NCI-H146 (cell line): ENCODE results near the gene PATL2.
"Not testable (repeated sequence)": the region's sequence is repeated elsewhere in the genome, so short reads cannot be mapped to it uniquely, and the experiment has no call there.

Source experiments
- DNase-seq: peaks from one replicate; lab custom pipeline; 2025; lab: John Stamatoyannopoulos, UW

PATL2 gene

DNA sequence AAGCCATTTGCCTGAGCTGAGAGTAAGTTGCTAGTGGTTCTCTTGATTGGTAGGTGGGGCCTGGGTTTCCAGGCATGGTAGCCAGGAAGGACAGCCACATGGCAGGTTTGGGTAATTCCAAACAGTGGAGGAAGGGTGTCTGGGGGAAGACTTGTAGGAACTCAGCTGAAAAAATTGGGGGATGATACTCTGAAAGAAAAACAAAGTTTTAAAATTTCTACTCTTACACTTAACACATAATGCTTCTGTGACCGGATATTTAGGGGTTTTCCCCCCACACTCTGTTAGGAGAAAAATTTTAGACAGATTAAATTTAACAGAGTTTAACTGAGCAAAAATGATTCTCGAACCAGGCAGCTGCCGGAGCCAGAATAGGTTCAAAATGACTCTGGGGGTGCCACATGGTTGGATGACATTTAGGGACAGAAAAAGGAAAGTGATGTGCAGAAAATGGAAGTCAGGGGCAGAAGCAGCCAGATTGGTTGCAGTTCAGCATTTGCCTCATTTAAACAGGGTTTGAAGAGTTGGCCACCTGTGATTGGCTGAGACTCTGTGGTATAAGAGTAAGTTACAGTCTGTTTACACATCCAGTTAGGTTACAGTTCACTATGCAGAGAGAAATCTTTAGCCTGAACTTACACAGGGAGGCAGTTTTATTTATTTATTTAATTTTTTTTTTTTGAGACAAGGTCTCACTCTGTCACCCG is 8.3 kb upstream of the PATL2 start:
- no peak for DNase-seq

DNA sequence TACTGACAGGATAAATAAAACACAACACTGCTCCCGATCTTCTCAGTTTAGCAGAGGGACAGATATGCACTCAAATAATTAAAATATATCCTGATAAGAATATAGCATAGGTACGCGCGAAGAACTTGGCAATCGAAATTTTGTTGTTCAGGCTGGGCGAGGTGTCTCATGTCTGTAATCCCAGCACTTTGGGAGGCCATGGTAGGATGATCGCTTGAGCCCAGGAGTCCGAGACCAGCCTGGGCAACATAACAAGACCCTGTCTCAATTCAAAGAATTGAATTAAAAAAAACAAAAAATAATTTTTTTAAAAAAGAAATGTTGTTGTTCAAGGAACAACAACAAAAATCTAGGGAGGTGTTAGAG is 7.8 kb upstream of the PATL2 start:
- no peak for DNase-seq

DNA sequence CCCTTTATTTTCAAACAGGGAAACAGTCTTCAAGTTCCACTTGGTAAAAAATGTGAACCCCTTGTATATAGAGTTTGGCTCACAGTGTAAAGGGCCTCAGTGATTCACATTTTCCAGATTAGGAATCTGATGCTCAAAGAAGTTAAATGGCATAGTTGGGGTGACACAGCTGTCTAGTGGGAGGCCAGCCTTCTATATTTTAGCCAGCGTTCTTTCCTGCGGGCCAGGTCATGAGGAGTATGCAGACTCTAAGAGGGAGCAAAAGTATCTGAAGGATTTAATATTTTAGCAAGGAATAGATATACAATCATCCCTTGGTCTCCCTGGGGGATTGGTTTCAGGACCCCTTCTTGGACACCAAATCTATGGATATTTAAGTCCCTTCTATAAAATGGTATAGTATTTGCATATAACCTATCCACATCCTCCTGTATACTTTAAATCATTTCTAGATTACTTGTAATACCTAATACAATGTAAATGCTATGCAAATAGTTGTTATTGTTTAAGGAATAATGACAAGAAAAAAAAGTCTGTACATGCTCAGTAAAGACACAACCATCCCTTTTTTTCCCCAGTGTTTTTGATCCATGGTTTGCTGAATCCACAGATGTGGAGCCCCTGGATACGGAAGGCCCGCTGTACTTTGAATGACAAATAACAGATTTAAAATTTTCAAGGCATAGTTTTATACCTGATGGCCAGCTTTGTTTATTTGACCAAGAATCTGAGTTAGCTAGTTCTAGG is 7.2 kb upstream of the PATL2 start:
- DNase-seq, result no peak

- DNase-seq, result no peak
Measured at GRCh38 chr15:44716983-44717602, 6.0 kb upstream of the PATL2 start.

DNA sequence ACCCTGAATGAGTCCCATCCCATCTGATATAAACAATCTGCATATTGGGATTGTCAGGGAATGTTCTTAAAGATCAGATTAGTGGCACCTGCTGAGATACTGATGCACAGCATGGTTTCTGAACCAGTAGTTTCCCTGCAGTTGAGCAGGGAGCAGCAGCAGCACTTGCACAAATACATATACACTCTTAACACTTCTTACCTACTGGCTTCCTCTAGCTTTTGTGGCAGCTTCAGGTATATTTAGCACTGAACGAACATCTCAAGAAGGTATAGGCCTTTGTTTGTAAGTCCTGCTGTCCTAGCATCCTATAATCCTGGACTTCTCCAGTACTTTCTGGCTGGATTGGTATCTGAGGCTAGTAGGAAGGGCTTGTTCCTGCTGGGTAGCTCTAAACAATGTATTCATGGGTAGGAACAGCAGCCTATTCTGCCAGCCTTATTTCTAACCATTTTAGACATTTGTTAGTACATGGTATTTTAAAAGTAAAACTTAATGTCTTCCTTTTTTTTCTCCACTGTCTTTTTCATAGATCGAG is 4.7 kb upstream of the PATL2 start:
- DNase-seq, result no peak

- DNase-seq, result no peak
Measured at GRCh38 chr15:44715142-44715796, 4.1 kb upstream of the PATL2 start.

DNA sequence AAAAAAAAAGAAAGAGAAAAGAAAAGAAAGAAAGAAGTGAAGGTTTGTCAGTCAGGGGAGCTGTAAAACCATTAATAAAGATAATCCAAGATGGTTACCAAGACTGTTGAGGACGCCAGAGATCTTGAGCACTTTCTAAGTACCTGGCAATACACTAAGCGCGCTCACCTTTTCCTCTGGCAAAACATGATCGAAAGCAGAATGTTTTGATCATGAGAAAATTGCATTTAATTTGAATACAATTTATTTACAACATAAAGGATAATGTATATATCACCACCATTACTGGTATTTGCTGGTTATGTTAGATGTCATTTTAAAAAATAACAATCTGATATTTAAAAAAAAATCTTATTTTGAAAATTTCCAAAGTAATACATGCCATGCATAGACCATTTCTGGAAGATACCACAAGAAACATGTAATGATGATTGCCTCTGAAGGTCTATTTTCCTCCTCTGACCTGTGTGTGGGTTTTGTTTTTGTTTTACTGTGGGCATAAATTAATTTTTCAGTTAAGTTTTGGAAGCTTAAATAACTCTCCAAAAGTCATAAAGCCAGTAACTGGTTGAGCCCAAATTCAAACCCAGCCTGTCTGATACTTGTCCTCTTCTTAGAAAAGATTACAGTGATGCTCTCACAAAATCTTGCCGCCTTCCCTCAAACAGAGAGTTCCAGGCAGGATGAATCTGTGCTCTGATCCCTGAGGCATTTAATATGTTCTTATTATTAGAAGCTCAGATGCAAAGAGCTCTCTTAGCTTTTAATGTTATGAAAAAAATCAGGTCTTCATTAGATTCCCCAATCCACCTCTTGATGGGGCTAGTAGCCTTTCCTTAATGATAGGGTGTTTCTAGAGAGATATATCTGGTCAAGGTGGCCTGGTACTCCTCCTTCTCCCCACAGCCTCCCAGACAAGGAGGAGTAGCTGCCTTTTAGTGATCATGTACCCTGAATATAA is 2.2 kb upstream of the PATL2 start:
- DNase-seq, result peak; percentile 27

GRCh38 chr15:44712346-44713005 is 1.4 kb upstream of the PATL2 start:
- DNase-seq, result peak; percentile 33

DNA sequence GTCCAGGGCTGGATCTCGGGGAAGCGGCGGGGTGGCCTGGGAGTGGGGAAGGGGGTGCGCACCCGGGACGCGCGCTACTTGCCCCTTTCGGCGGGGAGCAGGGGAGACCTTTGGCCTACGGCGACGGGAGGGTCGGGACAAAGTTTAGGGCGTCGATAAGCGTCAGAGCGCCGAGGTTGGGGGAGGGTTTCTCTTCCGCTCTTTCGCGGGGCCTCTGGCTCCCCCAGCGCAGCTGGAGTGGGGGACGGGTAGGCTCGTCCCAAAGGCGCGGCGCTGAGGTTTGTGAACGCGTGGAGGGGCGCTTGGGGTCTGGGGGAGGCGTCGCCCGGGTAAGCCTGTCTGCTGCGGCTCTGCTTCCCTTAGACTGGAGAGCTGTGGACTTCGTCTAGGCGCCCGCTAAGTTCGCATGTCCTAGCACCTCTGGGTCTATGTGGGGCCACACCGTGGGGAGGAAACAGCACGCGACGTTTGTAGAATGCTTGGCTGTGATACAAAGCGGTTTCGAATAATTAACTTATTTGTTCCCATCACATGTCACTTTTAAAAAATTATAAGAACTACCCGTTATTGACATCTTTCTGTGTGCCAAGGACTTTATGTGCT is 721 bp upstream of the PATL2 start:
- DNase-seq, result peak; percentile 24

- DNase-seq, result no peak
Measured at GRCh38 chr15:44710236-44711095, 657 bp downstream of the PATL2 start.

DNA sequence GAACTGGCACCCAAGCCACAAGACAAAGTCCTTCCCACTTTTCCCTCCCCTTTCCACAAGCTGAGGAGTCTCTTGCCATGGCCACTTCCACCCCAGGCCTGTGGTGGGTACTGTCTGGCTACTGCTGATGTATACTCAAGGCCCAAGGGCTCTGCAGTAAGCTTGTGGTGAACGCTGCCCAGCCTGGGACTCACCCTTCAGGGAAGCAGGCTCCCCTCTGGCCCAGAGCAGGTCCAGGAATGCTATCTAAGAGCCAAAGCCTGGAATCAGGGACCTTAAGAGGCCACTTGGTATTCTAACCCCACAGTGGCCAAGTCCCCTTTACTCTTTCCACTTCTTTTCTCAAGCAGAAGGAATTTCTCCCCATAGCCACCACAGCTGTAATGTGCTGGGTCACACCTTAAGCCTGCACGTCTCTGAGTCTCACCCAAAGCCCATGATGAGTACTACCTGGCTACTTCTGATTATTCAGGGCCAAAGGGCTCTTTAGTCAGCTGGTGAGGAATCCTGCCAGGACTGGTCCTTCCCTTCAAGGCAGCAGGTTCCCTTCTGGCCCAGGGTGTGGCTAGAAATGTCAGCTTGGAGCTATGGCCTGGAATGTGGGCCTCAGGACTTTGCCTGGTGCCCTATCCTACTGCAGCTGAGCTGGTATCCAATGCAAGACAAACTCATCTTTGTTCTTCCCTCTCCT is 4.0 kb downstream of the PATL2 start:
- no peak for DNase-seq

GRCh38 chr15:44706401-44706800 is 4.7 kb downstream of the PATL2 start:
- no peak for DNase-seq

DNA sequence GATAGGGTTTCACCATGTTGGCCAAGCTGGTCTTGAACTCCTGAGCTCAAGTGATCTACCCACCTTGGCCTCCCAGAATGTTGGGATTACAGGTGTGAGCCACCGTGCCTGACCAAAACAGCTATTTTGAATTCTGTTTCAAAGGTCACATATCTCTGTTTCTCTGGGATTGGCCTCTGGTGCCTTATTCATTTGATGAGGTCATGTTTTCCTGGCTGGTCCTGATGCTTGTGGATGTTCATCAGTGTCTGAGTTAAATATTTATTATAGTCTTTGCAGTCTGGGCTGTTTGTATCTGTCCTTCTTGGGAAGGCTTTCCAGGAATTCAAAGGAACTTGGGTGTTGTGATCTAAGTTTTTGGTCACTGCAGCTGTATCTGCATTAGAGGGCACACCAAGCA is 5.1 kb downstream of the PATL2 start:
- no peak for DNase-seq

- DNase-seq, result not testable (repeated sequence)
Measured at GRCh38 chr15:44700676-44701075, 10.4 kb downstream of the PATL2 start.

- DNase-seq, result no peak
Measured at GRCh38 chr15:44698641-44699040, 12.5 kb downstream of the PATL2 start.

- DNase-seq, result no peak
Measured at GRCh38 chr15:44697014-44697413, 14.1 kb downstream of the PATL2 start.

GRCh38 chr15:44695294-44695693 is 15.8 kb downstream of the PATL2 start:
- DNase-seq, result no peak

DNA sequence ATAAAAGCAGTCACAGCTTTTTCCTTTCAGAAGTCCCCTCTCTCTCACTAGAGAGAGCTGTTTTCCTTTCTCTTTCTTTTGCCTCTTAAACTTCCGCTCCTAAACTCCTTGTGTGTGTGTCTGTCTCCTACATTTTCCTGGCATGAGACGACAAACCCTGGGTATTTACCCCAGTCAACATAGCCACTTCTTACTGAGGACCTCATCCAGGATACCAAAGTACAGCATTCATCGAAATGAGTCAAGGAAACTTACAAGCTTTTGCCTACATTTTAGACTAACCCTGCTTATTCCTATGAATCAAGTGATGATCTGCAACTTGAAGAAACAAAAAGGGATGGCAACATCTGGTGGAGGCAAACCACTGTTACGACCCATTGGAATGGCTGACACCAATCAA is 16.7 kb downstream of the PATL2 start:
- no peak for DNase-seq

DNA sequence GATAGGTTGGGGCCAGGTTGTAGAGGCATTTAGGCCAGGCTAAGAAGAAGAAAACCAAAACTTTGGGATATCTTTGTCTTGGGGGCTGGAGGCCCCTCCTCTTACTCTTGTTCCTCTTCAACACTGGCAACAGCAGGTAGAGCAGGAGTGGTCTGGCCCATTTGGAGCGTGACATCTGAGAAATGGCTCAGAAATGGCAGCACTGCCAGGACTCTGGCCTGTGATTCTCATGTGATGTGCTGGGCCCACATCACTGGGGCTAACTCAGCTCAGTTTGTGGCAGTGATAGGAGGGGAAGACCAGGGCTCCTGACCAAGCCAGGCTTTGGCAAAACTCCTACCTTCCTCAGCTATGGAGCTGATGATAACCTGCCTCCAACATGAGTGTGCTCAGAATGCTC is 18.5 kb downstream of the PATL2 start:
- DNase-seq, result no peak
